SK-N-SH treated with all-trans-retinoic acid at 6 μM for 48 hours (cell line): ENCODE results near the gene PLSCR5.

Source experiments
- ARNTL ChIP-seq: fragments of 450-650 bp; formaldehyde crosslinking; IDR thresholded peaks from 2 replicates; pipeline ENCODE4 v1.5.0; 2020; ENCODE audit warnings: low read depth, mild to moderate bottlenecking, moderate library complexity, borderline replicate concordance
- CSDC2 ChIP-seq: fragments of 250-450 bp; sonication (Bioruptor Pico); IDR thresholded peaks from 2 replicates; pipeline ENCODE4 v1.5.0; 2020; ENCODE audit warnings: mild to moderate bottlenecking, moderate library complexity
- ESRRG ChIP-seq: fragments of 250-450 bp; sonication (Bioruptor Pico); IDR thresholded peaks from 2 replicates; pipeline ENCODE4 v1.6.1; 2021; ENCODE audit warnings: mild to moderate bottlenecking
- GLIS3 ChIP-seq: fragments of 250-450 bp; sonication (Bioruptor Pico); IDR thresholded peaks from 2 replicates; pipeline ENCODE4 v1.5.0; 2020; ENCODE audit warnings: mild to moderate bottlenecking, moderate library complexity
- OSR1 ChIP-seq: fragments of 250-450 bp; sonication (Bioruptor Pico); IDR thresholded peaks from 2 replicates; pipeline ENCODE4 v1.8.0; 2022; ENCODE audit warnings: moderate library complexity, mild to moderate bottlenecking, inconsistent platforms
- POU6F1 ChIP-seq: fragments of 250-450 bp; sonication (Bioruptor Pico); IDR thresholded peaks from 2 replicates; pipeline ENCODE4 v1.8.0; 2021; ENCODE audit warnings: low read depth, mild to moderate bottlenecking, moderate library complexity, borderline replicate concordance
- PPARA ChIP-seq: fragments of 250-450 bp; sonication (Bioruptor Pico); IDR thresholded peaks from 2 replicates; pipeline ENCODE4 v1.5.0; 2020; ENCODE audit warnings: mild to moderate bottlenecking, borderline replicate concordance
- TCF4 ChIP-seq: fragments of 250-450 bp; sonication (Bioruptor Pico); IDR thresholded peaks from 2 replicates; pipeline ENCODE4 v1.8.0; 2021; ENCODE audit warnings: mild to moderate bottlenecking, moderate library complexity, borderline replicate concordance
- ZC3H10 ChIP-seq: fragments of 250-450 bp; sonication (Bioruptor Pico); IDR thresholded peaks from 2 replicates; pipeline ENCODE4 v1.5.1; 2021; ENCODE audit warnings: mild to moderate bottlenecking, moderate library complexity
- ZFP3 ChIP-seq: fragments of 250-450 bp; sonication (Bioruptor Pico); IDR thresholded peaks from 2 replicates; pipeline ENCODE4 v1.5.0; 2020; ENCODE audit warnings: mild to moderate bottlenecking, moderate library complexity
- ZFP30 ChIP-seq: fragments of 450-650 bp; formaldehyde crosslinking; IDR thresholded peaks from 2 replicates; pipeline ENCODE4 v1.5.0; 2022; ENCODE audit warnings: mild to moderate bottlenecking, moderate library complexity
- ZNF565 ChIP-seq: fragments of 450-650 bp; formaldehyde crosslinking; conservative IDR thresholded peaks from 2 replicates; pipeline ENCODE4 v1.5.0; 2020; ENCODE audit warnings: low read depth, mild to moderate bottlenecking, moderate library complexity
- TF ChIP-seq, protein P1 (sequence below): fragments of 250-450 bp; sonication (Bioruptor Pico); IDR thresholded peaks from 2 replicates; pipeline ENCODE4 v1.5.1; 2020; ENCODE audit warnings: low read depth, mild to moderate bottlenecking, moderate library complexity

- no peak for TF ChIP-seq TCF4 (CRISPR knock-in tag)
- no peak for TF ChIP-seq ZFP3 (CRISPR knock-in tag)
- TF ChIP-seq ARNTL (CRISPR knock-in tag): no peak
- no peak for TF ChIP-seq PPARA (CRISPR knock-in tag)
- no peak for TF ChIP-seq POU6F1 (CRISPR knock-in tag)
- no peak for TF ChIP-seq OSR1 (CRISPR knock-in tag)
- no peak for TF ChIP-seq ESRRG (CRISPR knock-in tag)
- no peak for TF ChIP-seq CSDC2
- TF ChIP-seq ZNF565: no peak
- no peak for TF ChIP-seq ZFP30 (CRISPR knock-in tag)
- TF ChIP-seq ZC3H10: no peak
- TF ChIP-seq, protein P1, sequence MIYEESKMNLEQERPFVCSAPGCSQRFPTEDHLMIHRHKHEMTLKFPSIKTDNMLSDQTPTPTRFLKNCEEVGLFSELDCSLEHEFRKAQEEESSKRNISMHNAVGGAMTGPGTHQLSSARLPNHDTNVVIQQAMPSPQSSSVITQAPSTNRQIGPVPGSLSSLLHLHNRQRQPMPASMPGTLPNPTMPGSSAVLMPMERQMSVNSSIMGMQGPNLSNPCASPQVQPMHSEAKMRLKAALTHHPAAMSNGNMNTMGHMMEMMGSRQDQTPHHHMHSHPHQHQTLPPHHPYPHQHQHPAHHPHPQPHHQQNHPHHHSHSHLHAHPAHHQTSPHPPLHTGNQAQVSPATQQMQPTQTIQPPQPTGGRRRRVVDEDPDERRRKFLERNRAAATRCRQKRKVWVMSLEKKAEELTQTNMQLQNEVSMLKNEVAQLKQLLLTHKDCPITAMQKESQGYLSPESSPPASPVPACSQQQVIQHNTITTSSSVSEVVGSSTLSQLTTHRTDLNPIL: no peak
- TF ChIP-seq GLIS3 (CRISPR knock-in tag): no peak
These were observed 65.8 kb downstream of the PLSCR5 start for GRCh38 chr3:146539315-146539714.
